Measurements from ENCODE around the gene MOB1B.

MOB1B gene

GRCh38 chr4:70859066-70859465 lies 43.1 kb upstream of the MOB1B start:
- no peak for ATAC-seq
- TF ChIP-seq ISL1 (CRISPR knock-in tag; IDR thresholded peaks at IDR 0.05) (peak; percentile 39; the same call in 1 of the 2 replicates), ARNTL (CRISPR knock-in tag; IDR thresholded peaks at IDR 0.05; ENCODE audit: borderline replicate concordance, low read depth) (no peak)

- TF ChIP-seq ARNTL (CRISPR knock-in tag; IDR thresholded peaks at IDR 0.05; ENCODE audit: borderline replicate concordance, low read depth) (no peak), GLIS3 (CRISPR knock-in tag; IDR thresholded peaks at IDR 0.05) (no peak), POU6F1 (CRISPR knock-in tag; IDR thresholded peaks at IDR 0.05; ENCODE audit: borderline replicate concordance, low read depth) (no peak), PATZ1 (CRISPR knock-in tag; IDR thresholded peaks at IDR 0.05; ENCODE audit: borderline replicate concordance) (no peak), ZNF8 (CRISPR knock-in tag; IDR thresholded peaks at IDR 0.05) (no peak), ZNF70 (CRISPR knock-in tag; IDR thresholded peaks at IDR 0.05) (no peak), PPARA (CRISPR knock-in tag; IDR thresholded peaks at IDR 0.05; ENCODE audit: borderline replicate concordance) (no peak), RARB (CRISPR knock-in tag; IDR thresholded peaks at IDR 0.05) (no peak), SNAI2 (CRISPR knock-in tag; IDR thresholded peaks at IDR 0.05) (no peak), ZC3H10 (CRISPR knock-in tag; IDR thresholded peaks at IDR 0.05) (no peak), CREB5 (CRISPR knock-in tag; IDR thresholded peaks at IDR 0.05; ENCODE audit: low read depth) (no peak)
- no peak for ATAC-seq
These were observed 38.9 kb upstream of the MOB1B start for GRCh38 chr4:70863099-70863790.

- no peak for ATAC-seq
- no peak for TF ChIP-seq SNAI2 (CRISPR knock-in tag; IDR thresholded peaks at IDR 0.05)
- TF ChIP-seq GLIS3 (CRISPR knock-in tag; IDR thresholded peaks at IDR 0.05): no peak
- TF ChIP-seq RARB (CRISPR knock-in tag; IDR thresholded peaks at IDR 0.05): no peak
- no peak for TF ChIP-seq ISL1 (CRISPR knock-in tag; IDR thresholded peaks at IDR 0.05)
- no peak for TF ChIP-seq TCF4 (CRISPR knock-in tag; IDR thresholded peaks at IDR 0.05; ENCODE audit: borderline replicate concordance)
- no peak for TF ChIP-seq ZC3H10 (CRISPR knock-in tag; IDR thresholded peaks at IDR 0.05)
- no peak for TF ChIP-seq POU6F1 (CRISPR knock-in tag; IDR thresholded peaks at IDR 0.05; ENCODE audit: borderline replicate concordance, low read depth)
- TF ChIP-seq ZNF70 (CRISPR knock-in tag; IDR thresholded peaks at IDR 0.05): no peak
- no peak for TF ChIP-seq ZFP3 (CRISPR knock-in tag; IDR thresholded peaks at IDR 0.05)
- no peak for TF ChIP-seq PATZ1 (CRISPR knock-in tag; IDR thresholded peaks at IDR 0.05; ENCODE audit: borderline replicate concordance)
- TF ChIP-seq BACH2 (CRISPR knock-in tag; IDR thresholded peaks at IDR 0.05; ENCODE audit: borderline replicate concordance): no peak
- TF ChIP-seq ZFP30 (CRISPR knock-in tag; IDR thresholded peaks at IDR 0.05): no peak
- TF ChIP-seq TOX (CRISPR knock-in tag; IDR thresholded peaks at IDR 0.05; ENCODE audit: borderline replicate concordance): no peak
- no peak for TF ChIP-seq PPARA (CRISPR knock-in tag; IDR thresholded peaks at IDR 0.05; ENCODE audit: borderline replicate concordance)
- TF ChIP-seq CREB5 (CRISPR knock-in tag; IDR thresholded peaks at IDR 0.05; ENCODE audit: low read depth): no peak
- no peak for TF ChIP-seq CSDC2 (CRISPR knock-in tag; IDR thresholded peaks at IDR 0.05)
- TF ChIP-seq ZNF565 (CRISPR knock-in tag; conservative IDR thresholded peaks at IDR 0.05; ENCODE audit: low read depth): no peak
- no peak for TF ChIP-seq ZNF8 (CRISPR knock-in tag; IDR thresholded peaks at IDR 0.05)
- TF ChIP-seq CSRNP3 (CRISPR knock-in tag; IDR thresholded peaks at IDR 0.05): no peak
These were observed 33.4 kb upstream of the MOB1B start for GRCh38 chr4:70868778-70869177.

Data from SK-N-SH treated with all-trans-retinoic acid at 6 μM for 48 hours (cell line).